ENCODE measurements around the gene NAALADL2. TPM values are rescaled to one million over a fixed set of nuclear protein-coding genes. Genes with fewer than 3 reads are reported as not detected.

The NAALADL2 gene
- total RNA-seq, 1 donor from 2014 or later: 9.9 TPM

DNA sequence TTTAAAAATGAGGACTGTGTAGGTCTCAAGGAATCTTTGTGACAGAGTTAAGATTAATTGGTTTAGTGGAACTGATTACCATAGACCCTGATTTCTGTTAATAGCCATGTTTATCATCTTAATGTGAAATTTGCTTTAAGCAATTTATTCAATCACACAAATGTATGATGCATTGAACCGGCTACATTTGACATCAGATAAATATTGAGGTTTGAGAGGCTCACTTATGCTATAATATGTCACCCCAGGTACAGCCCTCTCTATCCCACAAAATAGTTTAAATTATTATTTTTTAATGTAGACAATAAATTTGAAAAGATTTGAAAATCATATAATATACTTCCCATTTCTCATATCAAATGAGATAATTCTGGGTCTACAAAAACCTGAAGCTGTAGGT, 413.3 kb downstream of the NAALADL2 start:
- Mint-ChIP-seq H3K4me1 (ENCODE audit: unreplicated experiment) (peaks cover 18% of the 10 kb centered on the region), H3K36me3 (no peaks in the 10 kb centered on the region), H3K27me3 (peaks cover 2% of the 10 kb centered on the region), H3K4me3 (no peak overlapping the region), H3K9me3 (no peaks in the 10 kb centered on the region), H3K27ac (no peak overlapping the region)
- no peak for DNase-seq (ENCODE audit: extremely low spot score, unreplicated experiment)
- TF ChIP-seq, protein P1, sequence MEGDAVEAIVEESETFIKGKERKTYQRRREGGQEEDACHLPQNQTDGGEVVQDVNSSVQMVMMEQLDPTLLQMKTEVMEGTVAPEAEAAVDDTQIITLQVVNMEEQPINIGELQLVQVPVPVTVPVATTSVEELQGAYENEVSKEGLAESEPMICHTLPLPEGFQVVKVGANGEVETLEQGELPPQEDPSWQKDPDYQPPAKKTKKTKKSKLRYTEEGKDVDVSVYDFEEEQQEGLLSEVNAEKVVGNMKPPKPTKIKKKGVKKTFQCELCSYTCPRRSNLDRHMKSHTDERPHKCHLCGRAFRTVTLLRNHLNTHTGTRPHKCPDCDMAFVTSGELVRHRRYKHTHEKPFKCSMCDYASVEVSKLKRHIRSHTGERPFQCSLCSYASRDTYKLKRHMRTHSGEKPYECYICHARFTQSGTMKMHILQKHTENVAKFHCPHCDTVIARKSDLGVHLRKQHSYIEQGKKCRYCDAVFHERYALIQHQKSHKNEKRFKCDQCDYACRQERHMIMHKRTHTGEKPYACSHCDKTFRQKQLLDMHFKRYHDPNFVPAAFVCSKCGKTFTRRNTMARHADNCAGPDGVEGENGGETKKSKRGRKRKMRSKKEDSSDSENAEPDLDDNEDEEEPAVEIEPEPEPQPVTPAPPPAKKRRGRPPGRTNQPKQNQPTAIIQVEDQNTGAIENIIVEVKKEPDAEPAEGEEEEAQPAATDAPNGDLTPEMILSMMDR (conservative IDR thresholded peaks at IDR 0.05): no peak

DNA sequence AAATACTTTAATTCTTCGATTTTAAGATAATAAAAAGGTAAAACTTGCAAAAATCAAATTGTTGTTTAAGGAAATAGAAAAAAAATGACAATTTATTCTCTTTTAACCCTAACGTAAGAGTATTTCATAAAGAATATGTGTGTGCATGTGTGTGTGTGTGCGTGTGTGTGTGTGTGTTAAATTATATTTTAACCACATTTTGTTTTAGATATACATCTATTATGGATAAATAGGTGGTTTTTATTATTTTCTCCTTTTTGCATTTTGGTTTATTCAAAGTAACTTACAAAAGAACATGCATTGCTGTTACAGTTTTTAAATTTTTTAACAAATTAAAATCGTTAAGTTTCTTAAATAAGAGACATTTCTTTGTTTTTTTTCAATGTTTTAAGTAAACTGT, 414.4 kb downstream of the NAALADL2 start:
- no peak for DNase-seq (ENCODE audit: extremely low spot score, unreplicated experiment)
- TF ChIP-seq, protein P1 (conservative IDR thresholded peaks at IDR 0.05): no peak
- Mint-ChIP-seq H3K27me3 (no peaks in the 10 kb centered on the region), H3K4me3 (no peak overlapping the region), H3K9me3 (no peaks in the 10 kb centered on the region), H3K4me1 (ENCODE audit: unreplicated experiment) (peaks cover 20% of the 10 kb centered on the region), H3K27ac (no peak overlapping the region), H3K36me3 (no peaks in the 10 kb centered on the region)

DNA sequence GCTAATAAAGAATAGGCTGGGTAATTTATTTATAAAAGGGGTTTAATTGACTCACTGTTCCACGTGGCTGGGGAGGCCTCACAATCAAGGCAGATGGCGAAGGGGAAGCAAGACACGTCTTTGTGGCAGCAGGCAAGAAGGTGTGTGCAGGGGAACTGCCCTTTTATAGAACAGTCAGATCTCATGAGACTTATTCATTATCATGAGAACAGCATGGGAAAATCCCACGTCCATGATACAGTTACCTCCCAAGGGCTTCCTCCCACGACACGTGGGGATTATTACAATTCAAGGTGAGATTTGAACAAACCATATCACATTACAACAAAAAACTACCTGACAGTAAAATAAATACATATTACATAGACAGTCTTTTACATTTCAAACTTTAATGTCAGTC, 414.9 kb downstream of the NAALADL2 start:
- Mint-ChIP-seq H3K27me3 (no peaks in the 10 kb centered on the region), H3K27ac (no peak overlapping the region), H3K4me3 (no peak overlapping the region), H3K4me1 (ENCODE audit: unreplicated experiment) (peaks cover 25% of the 10 kb centered on the region), H3K9me3 (no peaks in the 10 kb centered on the region), H3K36me3 (no peaks in the 10 kb centered on the region)
- TF ChIP-seq, protein P1 (conservative IDR thresholded peaks at IDR 0.05): no peak
- no peak for DNase-seq (ENCODE audit: extremely low spot score, unreplicated experiment)

DNA sequence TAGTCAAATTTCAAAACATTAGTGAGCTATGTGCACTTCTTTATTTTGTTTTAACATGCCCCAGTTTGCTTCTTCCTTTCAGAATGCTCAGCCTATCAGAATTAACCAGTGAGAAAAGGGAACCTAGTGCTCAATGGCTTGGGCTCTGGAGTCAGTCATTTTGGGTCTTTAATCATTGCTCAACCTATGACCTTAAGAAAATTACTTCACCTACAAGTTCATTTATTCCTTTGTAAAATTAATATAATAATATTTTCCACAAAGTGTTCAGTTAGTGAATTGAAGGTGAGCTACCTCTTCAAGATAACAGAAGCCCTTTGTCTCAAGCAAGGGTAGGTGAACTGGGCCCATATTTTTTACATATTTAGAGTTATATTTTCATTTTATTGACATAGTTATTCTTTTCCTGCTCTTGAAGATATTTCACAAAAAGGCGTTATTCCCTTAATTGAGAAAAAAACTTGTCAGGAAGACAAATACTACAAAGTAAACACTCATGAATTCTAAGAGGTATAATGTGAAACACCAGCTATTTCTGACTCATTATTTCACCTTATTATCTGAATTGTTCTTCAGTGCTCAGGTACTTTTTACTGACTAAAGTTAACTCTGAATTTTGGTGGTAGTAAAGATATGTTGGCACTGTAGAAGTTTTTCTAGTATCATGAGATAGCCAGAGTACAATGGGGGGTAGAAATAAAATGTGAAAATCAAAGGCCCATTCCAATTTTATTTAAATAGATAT, 415.5 kb downstream of the NAALADL2 start:
- H3K9me3 Mint-ChIP-seq: no peaks in the 10 kb centered on the region
- TF ChIP-seq, protein P1 (conservative IDR thresholded peaks at IDR 0.05): no peak
- H3K4me3 Mint-ChIP-seq: no peak overlapping the region
- H3K36me3 Mint-ChIP-seq: no peaks in the 10 kb centered on the region
- no peak for DNase-seq (ENCODE audit: extremely low spot score, unreplicated experiment)
- H3K27ac Mint-ChIP-seq: no peak overlapping the region
- H3K27me3 Mint-ChIP-seq: no peaks in the 10 kb centered on the region
- H3K4me1 Mint-ChIP-seq (ENCODE audit: unreplicated experiment): peaks cover 26% of the 10 kb centered on the region

DNA sequence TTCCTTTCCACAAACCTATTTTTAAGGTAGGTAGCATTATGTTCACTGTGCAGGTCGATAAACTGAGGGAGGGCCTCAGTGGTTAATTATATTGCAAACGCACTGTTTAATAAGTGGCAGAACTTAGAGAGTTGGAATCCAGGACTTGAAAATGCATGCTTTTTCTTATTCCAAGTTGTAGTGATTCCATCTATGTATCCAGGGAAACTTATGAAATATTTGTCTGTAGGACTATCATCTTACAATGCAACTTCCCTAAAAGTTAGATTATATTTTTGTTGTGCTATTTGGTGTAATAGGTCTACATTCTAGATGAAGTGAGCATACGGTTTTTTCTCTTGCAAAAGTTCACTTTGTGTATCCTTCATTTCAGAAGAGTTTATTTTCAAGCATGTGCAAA, 419.5 kb downstream of the NAALADL2 start:
- Mint-ChIP-seq H3K9me3 (no peaks in the 10 kb centered on the region), H3K27me3 (no peaks in the 10 kb centered on the region), H3K27ac (no peak overlapping the region), H3K36me3 (no peaks in the 10 kb centered on the region), H3K4me3 (no peak overlapping the region), H3K4me1 (ENCODE audit: unreplicated experiment) (peaks cover 20% of the 10 kb centered on the region)
- TF ChIP-seq, protein P1 (conservative IDR thresholded peaks at IDR 0.05): no peak
- no peak for DNase-seq (ENCODE audit: extremely low spot score, unreplicated experiment)

Measured in type B pancreatic cell (in vitro differentiated cells).